Measurements from ENCODE around the gene TBC1D4. TPM values are rescaled to one million over a fixed set of nuclear protein-coding genes. Genes with fewer than 3 reads are reported as not detected.

TBC1D4 gene
- total and polyA plus RNA-seq, 9 of the 15 experiments (the other 6 are each of a cell fraction or from before 2014, with no cell fraction given): 2.8 to 12.3 (median 7.0) TPM

GRCh38 chr13:75417012-75417384, 65.0 kb downstream of the TBC1D4 start:
- H4K20me1 ChIP-seq (replicated peaks; ENCODE audit: control insufficient read depth, insufficient read depth, low read length): no peaks in the 10 kb centered on the region
- POLR2A ChIA-PET: no interaction called here
- H3K9me3 ChIP-seq (replicated peaks; ENCODE audit: control insufficient read depth, insufficient read depth, low read depth, low read length): no peaks in the 10 kb centered on the region
- no peaks in the 10 kb centered on the region; a peak in 1 of 5 replicates for H3K4me1 ChIP-seq (replicated peaks in 1 of 2; ENCODE audit: control insufficient read depth in 2 of 2, insufficient read depth in 2 of 2, low read length in 2 of 2)
- no TSS peak for BruUV-seq (replicated peaks)
- CTCF ChIA-PET (ENCODE audit: low intra/inter-chr PET ratio): no interaction called here
- ATAC-seq (no peak), DNase-seq (ENCODE audit: extremely low read depth in 1 of 4, low spot score in 3 of 4) (no peak), FAIRE-seq (no peak)
- H3K27me3 ChIP-seq (ENCODE audit: control insufficient read depth in 2 of 2, insufficient read depth in 2 of 2, low read length in 2 of 2): no peaks in the 10 kb centered on the region
- no peak overlapping the region for H3K4me2 ChIP-seq (ENCODE audit: insufficient read depth, low read length)
- H3K9me1 ChIP-seq (ENCODE audit: control insufficient read depth, insufficient read depth, low read length): no peaks in the 10 kb centered on the region
- peak overlapping the region in 1 of 2 experiments; percentile 64; a peak in 1 of 4 replicates for H3K9ac ChIP-seq (ENCODE audit: insufficient read depth in 1 of 2, low read depth in 2 of 2, low read length in 2 of 2)
- no peaks in the 10 kb centered on the region; the same call in 1 of the 3 replicates for H3K79me2 ChIP-seq (ENCODE audit: control insufficient read depth, insufficient read depth, low read length)
- intact Hi-C loops (cut with micrococcal nuclease): no loop called here
- no peak overlapping the region for H3K4me3 ChIP-seq
- WGBS (ENCODE audit: insufficient coverage, low coverage, missing lambda C conversion rate): 37% methylated on average over 3 of the region's 6 CpGs
- in situ Hi-C loops (cut with MboI): no loop called here
- H3K36me3 ChIP-seq (ENCODE audit: control insufficient read depth, insufficient read depth, low read length): no peaks in the 10 kb centered on the region
- H2AFZ ChIP-seq (ENCODE audit: low read depth, low read length): no peak overlapping the region
- H3K27ac ChIP-seq (ENCODE audit: extremely low read depth, low read depth, low read length): no peak overlapping the region
- TF ChIP-seq ZNF778 (CRISPR knock-in tag; IDR thresholded peaks at IDR 0.05): no peak
- no peak for TF ChIP-seq GATA2 (CRISPR knock-in tag; IDR thresholded peaks at IDR 0.05)
- TF ChIP-seq ATF3 (IDR thresholded peaks at IDR 0.05): no peak
- no peak for TF ChIP-seq ATF3 (CRISPR knock-in tag; conservative IDR thresholded peaks at IDR 0.05)
- no peak for TF ChIP-seq E2F4 (CRISPR knock-in tag; IDR thresholded peaks at IDR 0.05; ENCODE audit: low read depth)
- TF ChIP-seq, protein P1, sequence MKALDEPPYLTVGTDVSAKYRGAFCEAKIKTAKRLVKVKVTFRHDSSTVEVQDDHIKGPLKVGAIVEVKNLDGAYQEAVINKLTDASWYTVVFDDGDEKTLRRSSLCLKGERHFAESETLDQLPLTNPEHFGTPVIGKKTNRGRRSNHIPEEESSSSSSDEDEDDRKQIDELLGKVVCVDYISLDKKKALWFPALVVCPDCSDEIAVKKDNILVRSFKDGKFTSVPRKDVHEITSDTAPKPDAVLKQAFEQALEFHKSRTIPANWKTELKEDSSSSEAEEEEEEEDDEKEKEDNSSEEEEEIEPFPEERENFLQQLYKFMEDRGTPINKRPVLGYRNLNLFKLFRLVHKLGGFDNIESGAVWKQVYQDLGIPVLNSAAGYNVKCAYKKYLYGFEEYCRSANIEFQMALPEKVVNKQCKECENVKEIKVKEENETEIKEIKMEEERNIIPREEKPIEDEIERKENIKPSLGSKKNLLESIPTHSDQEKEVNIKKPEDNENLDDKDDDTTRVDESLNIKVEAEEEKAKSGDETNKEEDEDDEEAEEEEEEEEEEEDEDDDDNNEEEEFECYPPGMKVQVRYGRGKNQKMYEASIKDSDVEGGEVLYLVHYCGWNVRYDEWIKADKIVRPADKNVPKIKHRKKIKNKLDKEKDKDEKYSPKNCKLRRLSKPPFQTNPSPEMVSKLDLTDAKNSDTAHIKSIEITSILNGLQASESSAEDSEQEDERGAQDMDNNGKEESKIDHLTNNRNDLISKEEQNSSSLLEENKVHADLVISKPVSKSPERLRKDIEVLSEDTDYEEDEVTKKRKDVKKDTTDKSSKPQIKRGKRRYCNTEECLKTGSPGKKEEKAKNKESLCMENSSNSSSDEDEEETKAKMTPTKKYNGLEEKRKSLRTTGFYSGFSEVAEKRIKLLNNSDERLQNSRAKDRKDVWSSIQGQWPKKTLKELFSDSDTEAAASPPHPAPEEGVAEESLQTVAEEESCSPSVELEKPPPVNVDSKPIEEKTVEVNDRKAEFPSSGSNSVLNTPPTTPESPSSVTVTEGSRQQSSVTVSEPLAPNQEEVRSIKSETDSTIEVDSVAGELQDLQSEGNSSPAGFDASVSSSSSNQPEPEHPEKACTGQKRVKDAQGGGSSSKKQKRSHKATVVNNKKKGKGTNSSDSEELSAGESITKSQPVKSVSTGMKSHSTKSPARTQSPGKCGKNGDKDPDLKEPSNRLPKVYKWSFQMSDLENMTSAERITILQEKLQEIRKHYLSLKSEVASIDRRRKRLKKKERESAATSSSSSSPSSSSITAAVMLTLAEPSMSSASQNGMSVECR (CRISPR knock-in tag; IDR thresholded peaks at IDR 0.05): no peak
- no peak for TF ChIP-seq BRF1 (IDR thresholded peaks at IDR 0.05; ENCODE audit: borderline replicate concordance, extremely low read depth, insufficient read length)
- no peak for TF ChIP-seq NCOA2 (IDR thresholded peaks at IDR 0.05; ENCODE audit: partially characterized antibody in 2 of 2)
- TF ChIP-seq, protein P2, sequence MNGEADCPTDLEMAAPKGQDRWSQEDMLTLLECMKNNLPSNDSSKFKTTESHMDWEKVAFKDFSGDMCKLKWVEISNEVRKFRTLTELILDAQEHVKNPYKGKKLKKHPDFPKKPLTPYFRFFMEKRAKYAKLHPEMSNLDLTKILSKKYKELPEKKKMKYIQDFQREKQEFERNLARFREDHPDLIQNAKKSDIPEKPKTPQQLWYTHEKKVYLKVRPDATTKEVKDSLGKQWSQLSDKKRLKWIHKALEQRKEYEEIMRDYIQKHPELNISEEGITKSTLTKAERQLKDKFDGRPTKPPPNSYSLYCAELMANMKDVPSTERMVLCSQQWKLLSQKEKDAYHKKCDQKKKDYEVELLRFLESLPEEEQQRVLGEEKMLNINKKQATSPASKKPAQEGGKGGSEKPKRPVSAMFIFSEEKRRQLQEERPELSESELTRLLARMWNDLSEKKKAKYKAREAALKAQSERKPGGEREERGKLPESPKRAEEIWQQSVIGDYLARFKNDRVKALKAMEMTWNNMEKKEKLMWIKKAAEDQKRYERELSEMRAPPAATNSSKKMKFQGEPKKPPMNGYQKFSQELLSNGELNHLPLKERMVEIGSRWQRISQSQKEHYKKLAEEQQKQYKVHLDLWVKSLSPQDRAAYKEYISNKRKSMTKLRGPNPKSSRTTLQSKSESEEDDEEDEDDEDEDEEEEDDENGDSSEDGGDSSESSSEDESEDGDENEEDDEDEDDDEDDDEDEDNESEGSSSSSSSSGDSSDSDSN (IDR thresholded peaks at IDR 0.05; ENCODE audit: borderline replicate concordance in 1 of 2, low read depth in 2 of 2, low read length in 2 of 2): no peak
- no peak for TF ChIP-seq MNT (conservative IDR thresholded peaks at IDR 0.05)

Data from K562 (cell line).